Esophagus muscularis mucosa (tissue), 4 donors: ENCODE results near the gene KCNH1. TPM values are rescaled to one million over a fixed set of nuclear protein-coding genes. Genes with fewer than 3 reads are reported as not detected.

Experiments
- DNase-seq: peaks from one replicate; pipeline ENCODE4 v3.0.0-alpha.2; 2017; ENCODE audit errors: extremely low spot score
- H3K27ac ChIP-seq, 4 donors: fragments of 200-600 bp; sonication (generic); replicated peaks in 1 of 4; 1 replicate in 3 of 4; 2 replicates in 1 of 4; pipeline ENCODE4 v1.5.1; 2016 to 2019; ENCODE audit warnings: mild to moderate bottlenecking in 1 of 4
- H3K27me3 ChIP-seq, 4 donors: fragments of 200-600 bp; sonication (generic); one replicate each; pipeline versions ENCODE4 v1.5.1 to v1.6.0; 2016 to 2019
- H3K36me3 ChIP-seq, 4 donors: fragments of 200-600 bp; sonication (generic); one replicate each; pipeline ENCODE4 v1.5.1; 2016 to 2019
- H3K4me1 ChIP-seq, 4 donors: fragments of 200-600 bp; sonication (generic); one replicate each; pipeline ENCODE4 v1.5.1; 2016 to 2019
- H3K4me3 ChIP-seq, 4 donors: fragments of 200-600 bp; sonication (generic); 1 replicate in 2 of 4; 2 replicates in 2 of 4; pipeline ENCODE4 v1.5.1; 2016 to 2019; ENCODE audit warnings: mild to moderate bottlenecking in 4 of 4, moderate library complexity in 1 of 4
- H3K9me3 ChIP-seq, 4 donors: fragments of 200-600 bp; sonication (generic); 1 replicate in 3 of 4; 2 replicates in 1 of 4; pipeline ENCODE4 v1.5.1; 2016 to 2019
- CTCF ChIP-seq, 3 experiments: fragments of 200-600 bp in 2 of 3; fragments of 450-650 bp in 1 of 3; sonication (generic) in 2 of 3; IDR thresholded peaks; one replicate each; pipeline ENCODE4 v1.5.1; 2017 to 2019; ENCODE audit warnings: antibody characterized with exemption in 3 of 3, mild to moderate bottlenecking in 2 of 3, moderate library complexity in 1 of 3
- EP300 ChIP-seq: sonication (generic); formaldehyde crosslinking; IDR thresholded peaks from one replicate; pipeline ENCODE4 v1.6.1; 2017; ENCODE audit warnings: antibody characterized with exemption
- POLR2A ChIP-seq: fragments of 450-650 bp; IDR thresholded peaks from one replicate; pipeline ENCODE4 v1.6.1; 2017; ENCODE audit warnings: antibody characterized with exemption, moderate library complexity, mild to moderate bottlenecking, low read depth
- POLR2AphosphoS5 ChIP-seq, 2 donors: sonication (generic); formaldehyde crosslinking; IDR thresholded peaks; one replicate each; pipeline ENCODE4 v1.6.1; 2017; ENCODE audit warnings: antibody characterized with exemption in 2 of 2
- WGBS: methylation state at CpG from one replicate; pipeline ENCODE4 v1.1.5; 2018; 5-methylcytosine and 5-hydroxymethylcytosine counted together
- intact Hi-C: fragments of 100-400 bp; cut with DNase I; formaldehyde crosslinking; loops from one replicate; pipeline ENCODE4 v1.15.1; 2023
- total RNA-seq, 4 donors: library from RNA; depleted of rRNA; stranded (reverse); fragments of >200 nt; gene quantifications; one replicate each; pipeline versions ENCODE4 v1.1.0 to v1.2.1, GENCODE V29; 2016

The KCNH1 gene
- total RNA-seq, 4 donors from 2014 or later: 0.11 to 0.78 (median 0.46) TPM

DNA sequence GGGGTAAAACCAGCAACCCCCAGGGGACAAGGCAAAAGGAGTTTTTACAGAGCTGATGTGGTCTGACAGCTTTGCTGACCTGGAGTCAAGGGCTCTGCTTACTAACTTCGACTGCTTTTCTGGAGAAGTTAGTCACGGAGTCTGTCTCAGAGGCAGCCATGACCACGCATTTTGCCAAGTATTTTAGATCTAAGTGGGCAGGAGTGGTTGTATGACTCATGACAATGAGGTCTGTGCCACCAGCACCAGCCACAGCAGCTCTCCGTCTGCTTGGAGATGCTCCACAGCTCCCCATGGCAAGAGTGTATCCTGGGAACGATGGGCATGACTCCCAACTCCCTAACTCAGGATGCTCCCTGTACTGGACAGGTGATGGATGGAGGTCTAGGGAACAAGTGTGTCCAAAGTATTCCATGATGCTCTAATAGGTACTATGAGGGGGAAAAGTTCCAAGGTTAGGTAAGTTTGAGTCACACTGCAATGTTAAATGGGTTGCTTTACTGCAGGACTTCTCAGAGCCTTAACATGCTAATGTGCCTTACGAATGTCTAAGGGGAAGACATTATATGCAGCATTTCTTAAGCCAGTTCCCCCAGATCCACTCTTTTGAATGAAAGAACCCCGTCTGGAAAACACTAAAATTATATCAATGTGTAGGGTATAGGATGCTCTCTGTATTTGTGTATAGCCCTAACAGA lies 446.2 kb downstream of the KCNH1 start:
- H3K4me1 ChIP-seq: peaks cover 0 to 8% (median 3%) of the 10 kb centered on the region in 4 donors
- H3K27me3 ChIP-seq: no peaks in the 10 kb centered on the region
- intact Hi-C loops: no loop called here
- H3K9me3 ChIP-seq: no peaks in the 10 kb centered on the region
- no peak for DNase-seq
- no peak overlapping the region for H3K27ac ChIP-seq
- WGBS: 86% methylated on average over 6 of the region's 7 CpGs
- no peaks in the 10 kb centered on the region for H3K36me3 ChIP-seq
- TF ChIP-seq EP300 (no peak), CTCF (IDR thresholded peaks at IDR 0.05) (no peak), POLR2A (no peak), POLR2AphosphoS5 (IDR thresholded peaks at IDR 0.05) (no peak)
- no peak overlapping the region for H3K4me3 ChIP-seq

- H3K27me3 ChIP-seq: no peaks in the 10 kb centered on the region
- DNase-seq: no peak
Measured at GRCh38 chr1:210686841-210687240, 447.1 kb downstream of the KCNH1 start.

DNA sequence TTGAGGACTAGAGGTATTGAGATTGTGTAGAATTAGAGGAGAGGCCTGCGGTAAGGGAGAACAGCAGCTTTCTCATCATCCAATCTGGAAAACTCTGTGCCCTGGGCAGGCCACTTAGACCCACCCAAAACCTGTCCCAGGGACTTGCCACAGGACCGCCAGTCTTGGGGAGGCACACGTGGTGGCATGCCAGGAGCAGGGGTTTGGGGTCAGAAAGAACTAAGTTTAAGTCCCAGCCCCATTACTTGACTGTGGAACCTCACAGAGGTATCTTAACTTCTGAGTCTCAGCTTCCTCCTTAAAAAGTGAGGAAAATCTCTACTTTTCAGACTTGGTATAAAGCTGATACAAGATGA lies 448.7 kb downstream of the KCNH1 start:
- Histone ChIP-seq H3K4me1 (peaks cover 0 to 8% (median 3%) of the 10 kb centered on the region in 4 donors), H3K27me3 (no peaks in the 10 kb centered on the region), H3K36me3 (peaks cover 0 to 11% (median 0%) of the 10 kb centered on the region in 4 donors), H3K9me3 (no peaks in the 10 kb centered on the region), H3K27ac (no peak overlapping the region), H3K4me3 (no peak overlapping the region)
- DNase-seq: no peak
- TF ChIP-seq POLR2AphosphoS5 (IDR thresholded peaks at IDR 0.05): no peak
- TF ChIP-seq CTCF (IDR thresholded peaks at IDR 0.05): no peak
- TF ChIP-seq POLR2A: no peak
- no peak for TF ChIP-seq EP300
- intact Hi-C loops: no loop called here
- WGBS: 94% methylated on average over 3 of the region's 3 CpGs

More at GRCh38 chr1:210686841-210687240, 447.1 kb downstream of the KCNH1 start:
- Histone ChIP-seq H3K4me1 (peaks cover 0 to 8% (median 3%) of the 10 kb centered on the region in 4 donors), H3K27ac (no peak overlapping the region), H3K4me3 (no peak overlapping the region), H3K36me3 (no peaks in the 10 kb centered on the region), H3K9me3 (no peaks in the 10 kb centered on the region)
- intact Hi-C loops: no loop called here
- no peak for TF ChIP-seq POLR2AphosphoS5 (IDR thresholded peaks at IDR 0.05)
- TF ChIP-seq POLR2A: no peak
- no peak for TF ChIP-seq EP300
- TF ChIP-seq CTCF (IDR thresholded peaks at IDR 0.05): no peak
- WGBS: 76% methylated on average over 3 of the region's 3 CpGs

DNA sequence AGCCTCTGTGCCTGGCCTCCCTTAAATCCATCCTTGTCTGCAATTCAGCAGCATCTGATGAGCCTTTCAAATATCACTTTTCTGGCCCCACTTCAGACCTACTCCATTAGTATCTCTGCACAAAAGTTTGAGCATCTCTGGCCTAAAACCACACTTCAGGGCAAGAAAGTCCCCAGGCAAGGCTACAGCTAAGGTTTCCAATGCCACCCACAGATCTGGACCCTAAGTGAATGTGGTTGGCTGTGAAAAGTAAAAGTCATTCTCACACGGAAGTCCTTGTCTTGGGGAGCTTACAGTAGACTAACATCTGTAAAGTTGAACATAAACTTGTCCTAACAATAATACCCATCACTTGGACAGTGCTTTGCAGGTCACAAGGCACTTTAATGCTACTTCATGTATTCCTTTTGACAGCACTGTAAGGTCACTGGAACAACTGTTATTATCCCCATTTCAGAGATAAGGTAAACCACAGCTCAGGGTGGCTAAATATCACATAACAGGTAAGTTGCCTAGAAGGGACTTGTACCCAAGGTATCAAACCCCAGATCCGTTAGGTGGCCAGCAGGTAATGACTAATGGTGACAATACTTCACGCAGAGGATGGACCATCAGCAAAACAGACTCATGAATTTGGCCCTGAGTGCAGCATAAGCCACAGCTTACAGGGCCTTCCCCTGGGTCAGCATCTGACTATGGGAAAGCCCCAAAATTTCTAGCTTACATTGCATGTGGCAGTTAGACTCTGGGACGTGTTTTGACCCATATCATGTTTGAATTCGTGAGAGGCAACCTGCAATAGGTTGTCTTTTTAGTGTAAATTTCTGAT lies 449.3 kb downstream of the KCNH1 start:
- peaks cover 0 to 8% (median 3%) of the 10 kb centered on the region in 4 donors for H3K4me1 ChIP-seq
- TF ChIP-seq POLR2AphosphoS5 (IDR thresholded peaks at IDR 0.05) (no peak), POLR2A (no peak), EP300 (no peak)
- no peak for DNase-seq
- H3K27me3 ChIP-seq: no peaks in the 10 kb centered on the region
- H3K27ac ChIP-seq: no peak overlapping the region
- H3K4me3 ChIP-seq: no peak overlapping the region
- peaks cover 0 to 11% (median 0%) of the 10 kb centered on the region in 4 donors for H3K36me3 ChIP-seq
- intact Hi-C loops: no loop called here
- WGBS: 88% methylated on average over 5 of the region's 5 CpGs
- no peaks in the 10 kb centered on the region for H3K9me3 ChIP-seq

DNA sequence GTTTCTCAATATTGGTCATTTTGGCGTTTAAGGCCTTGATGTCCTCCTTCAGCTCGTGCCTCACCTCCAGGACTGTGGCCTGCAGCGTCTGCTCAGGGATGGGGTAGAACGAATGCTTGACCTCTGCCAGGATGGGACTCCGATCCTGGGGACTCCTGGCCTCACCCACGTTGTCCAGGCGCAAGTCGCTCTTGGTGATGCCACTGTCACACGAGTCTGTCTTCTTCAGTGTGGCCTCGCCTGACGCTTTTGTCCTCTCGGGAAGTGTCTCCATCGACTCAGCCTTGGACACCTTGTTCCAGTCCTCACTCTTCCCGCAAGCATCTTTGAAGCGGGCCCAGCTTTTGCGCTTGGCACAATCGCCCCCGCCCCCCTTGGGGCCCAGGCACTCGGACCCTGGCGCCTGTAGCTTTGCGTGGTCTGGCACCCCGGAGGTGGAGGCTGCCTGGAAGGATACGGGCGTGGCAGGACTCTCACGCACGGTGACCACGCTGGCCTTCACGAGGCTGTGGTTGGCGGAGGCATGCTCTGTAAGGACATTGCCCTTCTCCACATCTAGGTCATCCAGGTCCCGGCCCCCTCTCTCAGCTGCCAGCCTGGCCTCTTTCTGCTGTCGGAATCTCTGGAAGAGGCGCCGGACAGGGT lies 450.4 kb downstream of the KCNH1 start:
- no peak for TF ChIP-seq POLR2A
- TF ChIP-seq POLR2AphosphoS5 (IDR thresholded peaks at IDR 0.05): no peak
- no peak for TF ChIP-seq CTCF (IDR thresholded peaks at IDR 0.05)
- TF ChIP-seq EP300: no peak
- Histone ChIP-seq H3K27ac (no peak overlapping the region), H3K4me1 (no peaks in the 10 kb centered on the region), H3K4me3 (no peak overlapping the region), H3K27me3 (no peaks in the 10 kb centered on the region), H3K9me3 (no peaks in the 10 kb centered on the region), H3K36me3 (peaks cover 0 to 11% (median 0%) of the 10 kb centered on the region in 4 donors)
- 97% methylated on average over 24 of the region's 33 CpGs for WGBS
- intact Hi-C loops: no loop called here
- DNase-seq: no peak
